ENCODE measurements around the gene KRTAP10-7.

DNA sequence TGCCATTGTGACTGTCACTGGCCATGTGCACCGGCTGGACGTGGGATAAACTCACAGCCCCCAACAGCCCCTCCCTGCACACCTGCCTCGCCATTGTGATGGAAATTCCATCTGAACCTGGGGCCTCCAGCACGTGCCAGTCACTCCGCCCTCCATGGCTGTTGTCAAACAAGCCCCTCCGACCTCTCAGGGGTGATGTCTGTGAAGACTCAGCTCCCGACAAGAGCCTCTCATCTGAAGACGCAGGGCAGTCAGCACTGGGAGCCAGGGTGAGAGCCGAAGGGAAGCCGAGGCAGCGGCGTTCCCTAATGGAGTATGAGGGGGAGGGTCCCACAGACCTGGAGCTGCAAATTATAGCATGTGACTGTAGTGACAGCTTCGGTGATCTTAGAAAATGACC is 47.7 kb upstream of the KRTAP10-7 start:
- TF ChIP-seq, protein P1, sequence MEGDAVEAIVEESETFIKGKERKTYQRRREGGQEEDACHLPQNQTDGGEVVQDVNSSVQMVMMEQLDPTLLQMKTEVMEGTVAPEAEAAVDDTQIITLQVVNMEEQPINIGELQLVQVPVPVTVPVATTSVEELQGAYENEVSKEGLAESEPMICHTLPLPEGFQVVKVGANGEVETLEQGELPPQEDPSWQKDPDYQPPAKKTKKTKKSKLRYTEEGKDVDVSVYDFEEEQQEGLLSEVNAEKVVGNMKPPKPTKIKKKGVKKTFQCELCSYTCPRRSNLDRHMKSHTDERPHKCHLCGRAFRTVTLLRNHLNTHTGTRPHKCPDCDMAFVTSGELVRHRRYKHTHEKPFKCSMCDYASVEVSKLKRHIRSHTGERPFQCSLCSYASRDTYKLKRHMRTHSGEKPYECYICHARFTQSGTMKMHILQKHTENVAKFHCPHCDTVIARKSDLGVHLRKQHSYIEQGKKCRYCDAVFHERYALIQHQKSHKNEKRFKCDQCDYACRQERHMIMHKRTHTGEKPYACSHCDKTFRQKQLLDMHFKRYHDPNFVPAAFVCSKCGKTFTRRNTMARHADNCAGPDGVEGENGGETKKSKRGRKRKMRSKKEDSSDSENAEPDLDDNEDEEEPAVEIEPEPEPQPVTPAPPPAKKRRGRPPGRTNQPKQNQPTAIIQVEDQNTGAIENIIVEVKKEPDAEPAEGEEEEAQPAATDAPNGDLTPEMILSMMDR (IDR thresholded peaks at IDR 0.05; ENCODE audit: low read depth, low read length, poor library complexity, severe bottlenecking): no peak
- TF ChIP-seq EZH2phosphoT487 (IDR thresholded peaks at IDR 0.05; ENCODE audit: borderline replicate concordance, low read length): no peak
